Measurements from ENCODE around the gene LTB4R. TPM values are rescaled to one million over a fixed set of nuclear protein-coding genes. Genes with fewer than 3 reads are reported as not detected.

The LTB4R gene
- total and polyA plus RNA-seq, 9 of the 15 experiments (the other 6 are each of a cell fraction or from before 2014, with no cell fraction given): 0.38 to 10.5 (median 2.8) TPM

DNA sequence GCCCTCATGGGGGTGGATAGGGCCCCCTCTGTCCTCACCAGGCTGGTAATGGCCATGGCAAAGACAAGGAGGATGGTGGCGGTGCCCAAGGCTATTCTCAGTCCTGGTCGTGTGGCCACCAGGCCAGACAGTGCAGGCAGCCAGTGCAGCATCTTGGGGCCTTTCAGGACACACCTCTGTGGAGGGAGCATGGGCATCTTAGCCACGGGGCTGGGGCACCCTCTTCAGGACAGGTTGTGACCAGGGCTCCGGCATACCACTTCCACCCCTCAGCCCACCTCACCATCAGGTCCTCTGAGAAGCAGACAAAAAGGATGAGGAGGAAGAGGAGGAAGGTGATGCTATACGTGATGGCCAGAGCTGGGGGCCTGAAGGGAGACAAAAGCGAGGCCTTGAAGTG lies 12.7 kb downstream of the LTB4R start:
- Histone ChIP-seq H3K9me1 (ENCODE audit: control insufficient read depth, insufficient read depth, low read length) (no peaks in the 10 kb centered on the region), H3K27ac (ENCODE audit: extremely low read depth, low read depth, low read length) (no peak overlapping the region), H3K79me2 (ENCODE audit: control insufficient read depth, insufficient read depth, low read length) (no peaks in the 10 kb centered on the region), H3K4me3 (no peak overlapping the region), H3K27me3 (ENCODE audit: control insufficient read depth in 2 of 2, insufficient read depth in 2 of 2, low read length in 2 of 2) (no peaks in the 10 kb centered on the region), H3K4me2 (ENCODE audit: insufficient read depth, low read length) (no peak overlapping the region), H3K9me3 (replicated peaks; ENCODE audit: control insufficient read depth, insufficient read depth, low read depth, low read length) (no peaks in the 10 kb centered on the region), H2AFZ (ENCODE audit: low read depth, low read length) (no peak overlapping the region), H3K36me3 (ENCODE audit: control insufficient read depth, insufficient read depth, low read length) (no peaks in the 10 kb centered on the region), H3K4me1 (replicated peaks in 1 of 2; ENCODE audit: control insufficient read depth in 2 of 2, insufficient read depth in 2 of 2, low read length in 2 of 2) (peaks cover 0 to 4% of the 10 kb centered on the region in 2 experiments; a peak in 4 of 5 replicates), H3K9ac (ENCODE audit: insufficient read depth in 1 of 2, low read depth in 2 of 2, low read length in 2 of 2) (no peak overlapping the region), H4K20me1 (replicated peaks; ENCODE audit: control insufficient read depth, insufficient read depth, low read length) (no peaks in the 10 kb centered on the region)
- FAIRE-seq (no peak), ATAC-seq (no peak), DNase-seq (ENCODE audit: extremely low read depth in 1 of 4, low spot score in 3 of 4) (no peak)
- ChIA-PET POLR2A (interaction anchor here (0.6 to 0.8 kb wide), 2 partner anchors 106 to 1540 kb away, joined by 3 to 4 read pairs; partner anchors contain the start of genes CBLN3 and KHNYN), CTCF (ENCODE audit: low intra/inter-chr PET ratio) (no interaction called here)
- intact Hi-C loops (cut with micrococcal nuclease) (no loop called here), in situ Hi-C loops (cut with MboI) (no loop called here)
- BruUV-seq (replicated peaks): no TSS peak
- TF ChIP-seq, protein P1, sequence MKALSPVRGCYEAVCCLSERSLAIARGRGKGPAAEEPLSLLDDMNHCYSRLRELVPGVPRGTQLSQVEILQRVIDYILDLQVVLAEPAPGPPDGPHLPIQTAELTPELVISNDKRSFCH (CRISPR knock-in tag; IDR thresholded peaks at IDR 0.05): no peak
- TF ChIP-seq, protein P1 (tag; IDR thresholded peaks at IDR 0.05): no peak
- TF ChIP-seq JUNB (CRISPR knock-in tag; conservative IDR thresholded peaks at IDR 0.05) (no peak), ZNF354B (CRISPR knock-in tag; IDR thresholded peaks at IDR 0.05) (no peak), ZNF197 (CRISPR knock-in tag; IDR thresholded peaks at IDR 0.05; ENCODE audit: low read depth) (no peak), MXI1 (IDR thresholded peaks at IDR 0.05; ENCODE audit: low read depth, low read length) (no peak), TEAD4 (IDR thresholded peaks at IDR 0.05; ENCODE audit: low read length) (no peak), TEAD4 (CRISPR knock-in tag; IDR thresholded peaks at IDR 0.05; ENCODE audit: borderline replicate concordance) (no peak), SMARCC2 (IDR thresholded peaks at IDR 0.05; ENCODE audit: low read depth) (no peak), CBX5 (IDR thresholded peaks at IDR 0.05; ENCODE audit: borderline replicate concordance, low read depth) (no peak)
- TF ChIP-seq, protein P2, sequence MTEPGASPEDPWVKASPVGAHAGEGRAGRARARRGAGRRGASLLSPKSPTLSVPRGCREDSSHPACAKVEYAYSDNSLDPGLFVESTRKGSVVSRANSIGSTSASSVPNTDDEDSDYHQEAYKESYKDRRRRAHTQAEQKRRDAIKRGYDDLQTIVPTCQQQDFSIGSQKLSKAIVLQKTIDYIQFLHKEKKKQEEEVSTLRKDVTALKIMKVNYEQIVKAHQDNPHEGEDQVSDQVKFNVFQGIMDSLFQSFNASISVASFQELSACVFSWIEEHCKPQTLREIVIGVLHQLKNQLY (CRISPR knock-in tag; conservative IDR thresholded peaks at IDR 0.05): no peak
- TF ChIP-seq, protein P3, sequence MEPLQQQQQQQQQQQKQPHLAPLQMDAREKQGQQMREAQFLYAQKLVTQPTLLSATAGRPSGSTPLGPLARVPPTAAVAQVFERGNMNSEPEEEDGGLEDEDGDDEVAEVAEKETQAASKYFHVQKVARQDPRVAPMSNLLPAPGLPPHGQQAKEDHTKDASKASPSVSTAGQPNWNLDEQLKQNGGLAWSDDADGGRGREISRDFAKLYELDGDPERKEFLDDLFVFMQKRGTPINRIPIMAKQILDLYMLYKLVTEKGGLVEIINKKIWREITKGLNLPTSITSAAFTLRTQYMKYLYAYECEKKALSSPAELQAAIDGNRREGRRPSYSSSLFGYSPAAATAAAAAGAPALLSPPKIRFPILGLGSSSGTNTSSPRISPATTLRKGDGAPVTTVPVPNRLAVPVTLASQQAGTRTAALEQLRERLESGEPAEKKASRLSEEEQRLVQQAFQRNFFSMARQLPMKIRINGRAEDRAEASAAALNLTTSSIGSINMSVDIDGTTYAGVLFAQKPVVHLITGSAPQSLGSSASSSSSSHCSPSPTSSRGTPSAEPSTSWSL (CRISPR knock-in tag; IDR thresholded peaks at IDR 0.05; ENCODE audit: borderline replicate concordance): no peak
- TF ChIP-seq, protein P4, sequence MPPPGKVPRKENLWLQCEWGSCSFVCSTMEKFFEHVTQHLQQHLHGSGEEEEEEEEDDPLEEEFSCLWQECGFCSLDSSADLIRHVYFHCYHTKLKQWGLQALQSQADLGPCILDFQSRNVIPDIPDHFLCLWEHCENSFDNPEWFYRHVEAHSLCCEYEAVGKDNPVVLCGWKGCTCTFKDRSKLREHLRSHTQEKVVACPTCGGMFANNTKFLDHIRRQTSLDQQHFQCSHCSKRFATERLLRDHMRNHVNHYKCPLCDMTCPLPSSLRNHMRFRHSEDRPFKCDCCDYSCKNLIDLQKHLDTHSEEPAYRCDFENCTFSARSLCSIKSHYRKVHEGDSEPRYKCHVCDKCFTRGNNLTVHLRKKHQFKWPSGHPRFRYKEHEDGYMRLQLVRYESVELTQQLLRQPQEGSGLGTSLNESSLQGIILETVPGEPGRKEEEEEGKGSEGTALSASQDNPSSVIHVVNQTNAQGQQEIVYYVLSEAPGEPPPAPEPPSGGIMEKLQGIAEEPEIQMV (tag; conservative IDR thresholded peaks at IDR 0.05; ENCODE audit: low read depth): no peak
- TF ChIP-seq, protein P5, sequence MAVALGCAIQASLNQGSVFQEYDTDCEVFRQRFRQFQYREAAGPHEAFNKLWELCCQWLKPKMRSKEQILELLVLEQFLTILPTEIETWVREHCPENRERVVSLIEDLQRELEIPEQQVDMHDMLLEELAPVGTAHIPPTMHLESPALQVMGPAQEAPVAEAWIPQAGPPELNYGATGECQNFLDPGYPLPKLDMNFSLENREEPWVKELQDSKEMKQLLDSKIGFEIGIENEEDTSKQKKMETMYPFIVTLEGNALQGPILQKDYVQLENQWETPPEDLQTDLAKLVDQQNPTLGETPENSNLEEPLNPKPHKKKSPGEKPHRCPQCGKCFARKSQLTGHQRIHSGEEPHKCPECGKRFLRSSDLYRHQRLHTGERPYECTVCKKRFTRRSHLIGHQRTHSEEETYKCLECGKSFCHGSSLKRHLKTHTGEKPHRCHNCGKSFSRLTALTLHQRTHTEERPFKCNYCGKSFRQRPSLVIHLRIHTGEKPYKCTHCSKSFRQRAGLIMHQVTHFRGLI (CRISPR knock-in tag; IDR thresholded peaks at IDR 0.05): no peak
- 19% methylated on average over 4 of the region's 6 CpGs for WGBS (ENCODE audit: insufficient coverage, low coverage, missing lambda C conversion rate)

All from K562 (cell line).